Common myeloid progenitor, CD34-positive (primary cell): ENCODE measurements around the gene APOL1.
"Not testable (repeated sequence)": the region's sequence is repeated elsewhere in the genome, so short reads cannot be mapped to it uniquely, and the experiment has no call there.

Experiments used
- CTCF ChIA-PET: fragments of 350-600 bp; sonication (Branson Sonifier 250); formaldehyde crosslinking; loops from one replicate; lab custom pipeline; 2021; ENCODE audit warnings: antibody characterized with exemption; lab: Charles Lee
- POLR2A ChIA-PET: fragments of 350-600 bp; sonication (Branson Sonifier 250); formaldehyde crosslinking; loops from one replicate; lab custom pipeline; 2021; ENCODE audit warnings: antibody characterized with exemption; lab: Charles Lee
- DNase-seq, 3 donors: peaks; one replicate each; pipeline versions ENCODE4 v3.0.0 to v3.0.0-alpha.2; 2013
- H3K27ac ChIP-seq, 2 experiments: 1 replicate in 1 of 2; 2 replicates in 1 of 2; pipeline ENCODE4 v1.7.0; 2013; ENCODE audit warnings: inconsistent platforms in 2 of 2, low read length in 2 of 2, mild to moderate bottlenecking in 2 of 2, low read depth in 1 of 2, moderate library complexity in 1 of 2; ENCODE audit not compliant: severe bottlenecking in 2 of 2, insufficient read depth in 1 of 2, poor library complexity in 1 of 2
- H3K27me3 ChIP-seq, 5 experiments: replicated peaks in 2 of 5; 1 replicate in 3 of 5; 2 replicates in 2 of 5; pipeline versions ENCODE4 v1.6.1 to v1.7.0; 2013; ENCODE audit warnings: low read length in 4 of 5, mild to moderate bottlenecking in 2 of 5, moderate library complexity in 2 of 5, inconsistent platforms in 1 of 5; ENCODE audit not compliant: insufficient read depth in 5 of 5, control insufficient read depth in 4 of 5
- H3K36me3 ChIP-seq, 4 experiments: 1 replicate in 2 of 4; 2 replicates in 2 of 4; pipeline versions ENCODE4 v1.6.1 to v1.7.0; 2013; ENCODE audit warnings: low read length in 3 of 4, control low read depth in 1 of 4, mild to moderate bottlenecking in 1 of 4; ENCODE audit not compliant: control insufficient read depth in 4 of 4, insufficient read depth in 4 of 4
- H3K4me1 ChIP-seq, 4 experiments: 1 replicate in 3 of 4; 2 replicates in 1 of 4; pipeline versions ENCODE4 v1.6.1 to v1.7.1; 2013; ENCODE audit warnings: low read length in 3 of 4, mild to moderate bottlenecking in 3 of 4, control low read depth in 1 of 4, inconsistent platforms in 1 of 4, moderate library complexity in 1 of 4; ENCODE audit not compliant: control insufficient read depth in 4 of 4, insufficient read depth in 4 of 4; ENCODE audit errors: control extremely low read depth in 1 of 4
- H3K4me3 ChIP-seq, 7 experiments: 1 replicate in 4 of 7; 2 replicates in 3 of 7; pipeline versions ENCODE4 v1.5.1 to v1.7.0; 2013; ENCODE audit warnings: mild to moderate bottlenecking in 7 of 7, low read length in 6 of 7, moderate library complexity in 6 of 7, inconsistent platforms in 2 of 7, low read depth in 2 of 7, control low read depth in 1 of 7; ENCODE audit not compliant: insufficient read depth in 4 of 7, control insufficient read depth in 1 of 7; ENCODE audit errors: extremely low read depth in 1 of 7
- H3K9me3 ChIP-seq, 5 experiments: 1 replicate in 4 of 5; 2 replicates in 1 of 5; pipeline versions ENCODE4 v1.6.1 to v1.7.1; 2013; ENCODE audit warnings: low read length in 4 of 5, mild to moderate bottlenecking in 2 of 5, inconsistent platforms in 1 of 5, low read depth in 1 of 5, moderate library complexity in 1 of 5; ENCODE audit not compliant: control insufficient read depth in 4 of 5, insufficient read depth in 2 of 5; ENCODE audit errors: control extremely low read depth in 1 of 5
- WGBS: methylation state at CpG from one replicate; pipeline ENCODE4 v1.1.5; 2013; ENCODE audit not compliant: insufficient coverage; 5-methylcytosine and 5-hydroxymethylcytosine counted together

APOL1 gene

GRCh38 chr22:36208162-36208765 lies 44.7 kb upstream of the APOL1 start:
- Histone ChIP-seq H3K27ac (no peak overlapping the region), H3K27me3 (no peaks in the 10 kb centered on the region), H3K9me3 (peaks cover 0 to 5% (median 0%) of the 10 kb centered on the region in 5 experiments), H3K36me3 (no peaks in the 10 kb centered on the region), H3K4me3 (no peak overlapping the region), H3K4me1 (peaks cover 6 to 55% (median 30%) of the 10 kb centered on the region in 4 experiments)
- no peak for DNase-seq
- ChIA-PET POLR2A (no interaction called here), CTCF (interaction anchor here (0.8 to 4.2 kb wide), 6 partner anchors 10 to 78 kb away, joined by 3 to 18 read pairs (median 4); no protein-coding TSS in a partner anchor)
- 100% methylated on average over 1 of the region's 1 CpG for whole genome bisulfite sequencing

- WGBS, result no CpG with 5 or more reads among the region's 1 CpG
- POLR2A ChIA-PET, result no interaction called here
Observed at GRCh38 chr22:36208914-36209313, 44.0 kb upstream of the APOL1 start.

DNA sequence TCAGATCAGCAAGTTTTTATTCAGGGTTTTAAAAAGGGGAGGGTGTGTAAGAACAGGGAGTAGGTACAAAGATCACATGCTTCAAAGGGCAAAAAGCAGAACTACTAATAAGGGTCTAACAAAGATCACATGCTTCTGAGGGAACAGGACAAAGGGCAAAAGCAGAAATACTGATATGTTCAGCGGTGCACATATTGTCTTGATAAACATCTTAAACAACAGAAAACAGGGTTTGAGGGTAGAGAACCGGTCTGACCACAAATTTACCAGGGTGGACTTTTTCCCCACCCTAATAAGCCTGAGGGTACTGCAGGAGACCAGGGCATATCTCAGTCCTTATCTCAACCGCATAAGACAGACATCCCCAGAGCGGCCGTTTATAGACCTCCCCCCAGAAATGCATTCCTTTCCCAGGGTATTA lies 43.4 kb upstream of the APOL1 start:
- whole genome bisulfite sequencing, result 14% methylated on average over 1 of the region's 5 CpGs
- POLR2A ChIA-PET, H3K27ac ChIP-seq, H3K4me3 ChIP-seq, H3K36me3 ChIP-seq, H3K27me3 ChIP-seq, H3K9me3 ChIP-seq: not testable (repeated sequence)
- H3K4me1 ChIP-seq, result peaks cover 6 to 61% (median 29%) of the 10 kb centered on the region in 4 experiments
- peak in 2 of 3 donors; percentile 20 to 46 for DNase-seq
- CTCF ChIA-PET, result interaction anchor here (1.5 to 4.2 kb wide), 2 partner anchors 9 to 12 kb away, joined by 4 to 18 read pairs; no protein-coding TSS in a partner anchor

More at GRCh38 chr22:36208914-36209313, 44.0 kb upstream of the APOL1 start:
- Histone ChIP-seq H3K27me3 (no peaks in the 10 kb centered on the region), H3K9me3 (peaks cover 0 to 5% (median 0%) of the 10 kb centered on the region in 5 experiments), H3K4me1 (peaks cover 6 to 58% (median 30%) of the 10 kb centered on the region in 4 experiments), H3K4me3 (no peak overlapping the region), H3K27ac (no peak overlapping the region), H3K36me3 (no peaks in the 10 kb centered on the region)
- DNase-seq, result no peak
- CTCF ChIA-PET, result interaction anchor here (0.8 to 4.2 kb wide), 5 partner anchors 9 to 77 kb away, joined by 3 to 18 read pairs (median 4); no protein-coding TSS in a partner anchor

DNA sequence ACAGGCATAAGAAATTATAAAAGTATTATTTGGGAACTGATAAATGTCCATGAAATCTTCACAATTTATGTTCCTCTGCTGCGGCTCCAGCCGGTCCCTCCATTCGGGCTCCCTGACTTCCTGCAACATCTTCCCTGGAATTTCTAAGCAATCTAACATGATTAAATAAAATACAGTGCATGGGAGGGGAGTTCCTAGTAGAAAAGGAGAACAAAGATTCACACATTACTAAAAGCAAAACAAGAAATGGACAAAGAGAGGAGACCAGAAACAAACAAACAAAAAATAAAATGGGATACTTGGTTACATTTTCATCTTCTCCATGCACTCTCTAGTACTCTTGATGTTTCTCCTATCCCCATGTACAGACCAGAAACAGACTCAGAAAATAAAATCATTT lies 42.7 kb upstream of the APOL1 start:
- Histone ChIP-seq H3K4me1 (peaks cover 6 to 61% (median 29%) of the 10 kb centered on the region in 4 experiments), H3K4me3 (no peak overlapping the region), H3K9me3 (peaks cover 0 to 5% (median 0%) of the 10 kb centered on the region in 5 experiments), H3K27ac (no peak overlapping the region), H3K36me3 (no peaks in the 10 kb centered on the region), H3K27me3 (no peaks in the 10 kb centered on the region)
- DNase-seq, result no peak
- ChIA-PET CTCF (interaction anchor here (4.2 kb wide), 1 partner anchor 12 kb away, joined by 18 read pairs; no protein-coding TSS in a partner anchor), POLR2A (no interaction called here)
- WGBS, result no CpG with 5 or more reads among the region's 3 CpGs

DNA sequence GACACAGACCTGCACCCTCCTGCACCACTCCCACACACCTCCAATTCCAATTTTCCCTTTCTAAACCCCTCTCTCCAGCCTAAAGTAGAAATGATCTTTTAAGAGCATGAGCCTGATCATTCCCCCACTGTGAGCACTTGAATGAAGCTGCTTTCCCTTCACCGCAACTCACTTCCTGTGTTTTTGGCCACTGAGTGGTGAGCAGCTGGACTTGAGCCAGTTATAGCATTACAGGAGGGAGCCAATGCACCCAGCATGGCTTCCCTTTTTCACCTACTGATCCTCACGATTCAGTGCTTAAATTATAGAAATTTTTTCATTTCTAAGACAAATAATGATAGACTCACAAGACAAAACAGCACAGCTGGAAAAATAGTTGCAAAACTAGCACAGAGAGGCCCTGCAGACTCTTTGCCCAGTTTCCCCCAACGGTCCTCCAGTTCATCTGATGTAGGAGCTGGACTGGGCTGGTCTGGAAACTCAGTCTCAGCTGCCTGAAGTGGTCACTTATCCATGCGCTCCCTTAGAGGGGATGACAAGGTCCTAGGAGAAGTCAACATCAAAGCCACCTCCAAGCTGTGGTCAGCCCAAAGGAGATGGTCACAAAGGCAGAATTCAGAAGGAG lies 41.6 kb upstream of the APOL1 start:
- peaks cover 0 to 5% (median 0%) of the 10 kb centered on the region in 5 experiments for H3K9me3 ChIP-seq
- peak; percentile 56 to 84 (median 81) for DNase-seq
- WGBS, result 29% methylated on average over 3 of the region's 4 CpGs
- CTCF ChIA-PET, result interaction anchor here (0.7 to 5.2 kb wide), 9 partner anchors 8 to 77 kb away, joined by 3 to 23 read pairs (median 5); partner anchors contain the start of gene APOL4
- H3K27ac ChIP-seq, result no peak overlapping the region
- H3K4me1 ChIP-seq, result peaks cover 6 to 52% (median 29%) of the 10 kb centered on the region in 4 experiments
- H3K27me3 ChIP-seq, result no peaks in the 10 kb centered on the region
- no peaks in the 10 kb centered on the region for H3K36me3 ChIP-seq
- peak overlapping the region in 4 of 7 experiments; percentile 6 to 47 (median 35) for H3K4me3 ChIP-seq
- POLR2A ChIA-PET, result interaction anchor here (0.6 to 0.8 kb wide), 2 partner anchors 27 to 28 kb away, joined by 3 to 4 read pairs; partner anchors contain the start of gene APOL2

DNA sequence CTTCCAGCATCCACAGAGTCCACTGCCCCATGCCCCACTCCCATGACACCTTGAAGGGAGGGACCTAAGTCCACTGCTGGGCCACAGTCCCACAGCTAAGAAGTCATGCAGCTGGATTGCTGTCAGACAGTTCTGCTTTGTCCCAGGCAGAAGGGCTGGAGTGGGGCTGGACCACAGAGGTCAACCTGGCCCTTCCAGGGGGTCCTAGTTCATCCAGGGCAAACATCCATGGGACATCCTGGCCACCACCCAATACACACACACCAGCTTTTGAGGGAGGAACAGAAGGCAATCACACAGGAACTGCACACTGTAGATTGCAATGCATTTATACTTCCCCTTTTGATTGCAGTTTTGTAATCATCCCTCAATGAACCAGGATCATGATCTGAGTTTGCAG lies 40.0 kb upstream of the APOL1 start:
- Histone ChIP-seq H3K4me3 (no peak overlapping the region), H3K4me1 (peaks cover 6 to 41% (median 29%) of the 10 kb centered on the region in 4 experiments), H3K27me3 (no peaks in the 10 kb centered on the region), H3K36me3 (no peaks in the 10 kb centered on the region), H3K9me3 (peaks cover 0 to 5% (median 0%) of the 10 kb centered on the region in 5 experiments), H3K27ac (no peak overlapping the region)
- DNase-seq, result peak in 2 of 3 donors; percentile 73 to 85
- ChIA-PET POLR2A (no interaction called here), CTCF (interaction anchor here (0.6 to 5.2 kb wide), 5 partner anchors 9 to 26 kb away, joined by 3 to 23 read pairs (median 6); partner anchors contain the start of genes APOL2 and APOL4)
